SK-N-SH (cell line): ENCODE results near the gene UCN. TPM values are rescaled to one million over a fixed set of nuclear protein-coding genes. Genes with fewer than 3 reads are reported as not detected.

Source experiments
- EP300 ChIP-seq, 2 experiments: IDR thresholded peaks; 2 replicates each; pipeline versions ENCODE4 v1.4.0 to v1.6.1; 2012; ENCODE audit warnings: borderline replicate concordance in 1 of 2, low read depth in 1 of 2, low read length in 1 of 2
- EZH2phosphoT487 ChIP-seq: fragments of 200-600 bp; sonication (generic); IDR thresholded peaks from 2 replicates; pipeline ENCODE4 v1.6.1; 2017; ENCODE audit warnings: low read depth, mixed run types, mild to moderate bottlenecking, antibody characterized with exemption, moderate library complexity, borderline replicate concordance
- FOSL2 ChIP-seq: IDR thresholded peaks from 2 replicates; pipeline ENCODE4 v1.4.0; 2012; ENCODE audit warnings: low read depth, mild to moderate bottlenecking, moderate library complexity, borderline replicate concordance
- FOXJ3 ChIP-seq: sonication (generic); formaldehyde crosslinking; IDR thresholded peaks from 2 replicates; pipeline ENCODE4 v1.5.1; 2020; ENCODE audit warnings: mild to moderate bottlenecking, missing genetic modification reagents
- FOXM1 ChIP-seq: IDR thresholded peaks from 2 replicates; pipeline ENCODE4 v1.4.0; 2012; ENCODE audit warnings: low read depth, mild to moderate bottlenecking
- IRF3 ChIP-seq: fragments of 150-350 bp; IDR thresholded peaks from 2 replicates; pipeline ENCODE4 v1.6.1; 2016; ENCODE audit warnings: mild to moderate bottlenecking, low read depth, low read length
- MXI1 ChIP-seq: IDR thresholded peaks from 2 replicates; pipeline ENCODE4 v1.6.1; 2012; ENCODE audit warnings: mild to moderate bottlenecking, low read depth, low read length, improper control_type of control experiment
- NRF1 ChIP-seq: IDR thresholded peaks from 2 replicates; pipeline ENCODE4 v1.6.1; 2012; ENCODE audit warnings: low read depth, mild to moderate bottlenecking, low read length
- PBX3 ChIP-seq: IDR thresholded peaks from 2 replicates; pipeline ENCODE4; 2012
- POLR2AphosphoS5 ChIP-seq: IDR thresholded peaks from 2 replicates; pipeline ENCODE4 v1.6.1; 2012; ENCODE audit warnings: low read depth, low read length
- RAD21 ChIP-seq: IDR thresholded peaks from 2 replicates; pipeline ENCODE4 v1.6.1; 2012; ENCODE audit warnings: mild to moderate bottlenecking, low read length
- RCOR1 ChIP-seq: fragments of 150-350 bp; IDR thresholded peaks from 2 replicates; pipeline ENCODE4 v1.6.1; 2017; ENCODE audit warnings: antibody characterized with exemption, low read length
- SIN3A ChIP-seq: IDR thresholded peaks from 2 replicates; pipeline ENCODE4 v1.6.1; 2012; ENCODE audit warnings: low read depth, mild to moderate bottlenecking, low read length, moderate library complexity, borderline replicate concordance
- TAF1 ChIP-seq: IDR thresholded peaks from 2 replicates; pipeline ENCODE4 v1.6.1; 2012; ENCODE audit warnings: low read depth, mild to moderate bottlenecking, low read length, moderate library complexity, borderline replicate concordance
- TCF12 ChIP-seq: IDR thresholded peaks from 2 replicates; pipeline ENCODE4 v1.4.0; 2012
- TEAD4 ChIP-seq: IDR thresholded peaks from 2 replicates; pipeline ENCODE4 v1.4.0; 2012; ENCODE audit warnings: mild to moderate bottlenecking, borderline replicate concordance; ENCODE audit not compliant: insufficient read depth
- YY1 ChIP-seq: IDR thresholded peaks from 2 replicates; pipeline ENCODE4 v1.4.0; 2012; ENCODE audit warnings: low read depth, mild to moderate bottlenecking
- ZBTB33 ChIP-seq: IDR thresholded peaks from 2 replicates; pipeline ENCODE4 v1.4.0; 2012; ENCODE audit warnings: low read depth, borderline replicate concordance
- polyA plus RNA-seq, 3 experiments: library from polyadenylated mRNA; depleted of rRNA; stranded (reverse); fragments of >200 nt; gene quantifications; 2 replicates each; pipeline ENCODE4 v1.2.3, GENCODE V29; 2012
- TF ChIP-seq, protein P1 (sequence below): fragments of 200-600 bp; sonication (generic); IDR thresholded peaks from 2 replicates; pipeline ENCODE4 v1.6.1; 2017; ENCODE audit warnings: antibody characterized with exemption, mild to moderate bottlenecking, moderate library complexity
- TF ChIP-seq, protein P2 (sequence below): fragments of 150-350 bp; IDR thresholded peaks from 2 replicates; pipeline ENCODE4 v1.6.1; 2017; ENCODE audit warnings: antibody characterized with exemption, low read length, low read depth, borderline replicate concordance

Gene UCN
- polyA plus RNA-seq, 1 of the 3 experiments (the other 2 are of a cell fraction), result 2.8 TPM

DNA sequence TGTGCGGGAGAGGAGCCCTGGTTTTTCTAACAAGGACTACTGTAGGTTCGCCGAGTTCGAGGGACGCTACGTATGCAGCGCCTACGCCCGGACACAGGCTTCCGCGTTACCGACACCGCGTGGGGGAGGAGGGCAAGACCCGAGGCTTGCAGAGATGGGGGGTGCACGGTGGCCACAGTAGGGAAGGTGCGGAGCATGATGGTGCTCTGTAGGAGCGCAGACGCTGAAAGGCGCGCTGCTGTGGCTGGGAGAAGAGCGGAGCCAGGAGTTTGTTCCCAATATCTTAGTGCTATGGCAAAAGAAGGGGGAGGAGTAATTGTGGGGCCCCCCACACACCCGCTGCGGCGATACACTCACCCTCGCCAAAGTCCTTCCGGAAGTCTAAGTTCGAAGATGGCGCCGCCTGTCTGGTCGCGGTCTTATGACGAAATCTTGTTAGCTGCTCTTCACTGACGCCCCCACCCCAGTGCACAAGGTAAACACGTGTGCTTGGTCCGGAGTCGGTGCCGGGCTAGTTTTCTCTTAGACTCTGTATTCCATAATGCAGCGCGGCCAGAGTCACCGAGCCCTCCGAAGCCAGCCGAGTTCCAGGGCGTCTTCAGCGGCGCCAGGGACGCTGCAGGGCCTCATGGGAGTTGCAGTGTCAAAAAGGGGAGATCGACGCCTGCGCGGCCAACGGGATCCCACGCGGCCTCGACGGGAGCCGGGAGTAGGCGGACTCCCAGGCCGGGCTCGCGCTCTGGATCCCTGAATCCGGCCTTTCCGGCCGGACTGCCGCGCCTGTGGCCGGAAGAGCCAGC is 48.3 kb upstream of the UCN start, which contains the start of gene GTF3C2 (continued):
- peak; percentile 75 for TF ChIP-seq SIN3A
- TF ChIP-seq FOXM1, result no peak
- peak; percentile 37 for TF ChIP-seq FOXJ3 (CRISPR knock-in tag)
- TF ChIP-seq EZH2phosphoT487, result no peak
- peak in 1 of 2 experiments; percentile 24; a peak in 1 of 4 replicates for TF ChIP-seq EP300 (IDR thresholded peaks at IDR 0.05; ENCODE audit: borderline replicate concordance in 1 of 2, low read depth in 1 of 2, low read length in 1 of 2)
- no peak for TF ChIP-seq IRF3
- TF ChIP-seq, protein P1, sequence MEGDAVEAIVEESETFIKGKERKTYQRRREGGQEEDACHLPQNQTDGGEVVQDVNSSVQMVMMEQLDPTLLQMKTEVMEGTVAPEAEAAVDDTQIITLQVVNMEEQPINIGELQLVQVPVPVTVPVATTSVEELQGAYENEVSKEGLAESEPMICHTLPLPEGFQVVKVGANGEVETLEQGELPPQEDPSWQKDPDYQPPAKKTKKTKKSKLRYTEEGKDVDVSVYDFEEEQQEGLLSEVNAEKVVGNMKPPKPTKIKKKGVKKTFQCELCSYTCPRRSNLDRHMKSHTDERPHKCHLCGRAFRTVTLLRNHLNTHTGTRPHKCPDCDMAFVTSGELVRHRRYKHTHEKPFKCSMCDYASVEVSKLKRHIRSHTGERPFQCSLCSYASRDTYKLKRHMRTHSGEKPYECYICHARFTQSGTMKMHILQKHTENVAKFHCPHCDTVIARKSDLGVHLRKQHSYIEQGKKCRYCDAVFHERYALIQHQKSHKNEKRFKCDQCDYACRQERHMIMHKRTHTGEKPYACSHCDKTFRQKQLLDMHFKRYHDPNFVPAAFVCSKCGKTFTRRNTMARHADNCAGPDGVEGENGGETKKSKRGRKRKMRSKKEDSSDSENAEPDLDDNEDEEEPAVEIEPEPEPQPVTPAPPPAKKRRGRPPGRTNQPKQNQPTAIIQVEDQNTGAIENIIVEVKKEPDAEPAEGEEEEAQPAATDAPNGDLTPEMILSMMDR, result no peak
- TF ChIP-seq RAD21, result no peak
- TF ChIP-seq TCF12, result peak; percentile 50
- TF ChIP-seq ZBTB33, result peak; percentile 88
- TF ChIP-seq RCOR1, result no peak
- TF ChIP-seq, protein P2, sequence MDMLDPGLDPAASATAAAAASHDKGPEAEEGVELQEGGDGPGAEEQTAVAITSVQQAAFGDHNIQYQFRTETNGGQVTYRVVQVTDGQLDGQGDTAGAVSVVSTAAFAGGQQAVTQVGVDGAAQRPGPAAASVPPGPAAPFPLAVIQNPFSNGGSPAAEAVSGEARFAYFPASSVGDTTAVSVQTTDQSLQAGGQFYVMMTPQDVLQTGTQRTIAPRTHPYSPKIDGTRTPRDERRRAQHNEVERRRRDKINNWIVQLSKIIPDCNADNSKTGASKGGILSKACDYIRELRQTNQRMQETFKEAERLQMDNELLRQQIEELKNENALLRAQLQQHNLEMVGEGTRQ, result no peak; the same call in 1 of the 2 replicates
- TF ChIP-seq NRF1, result peak; percentile 77
- TF ChIP-seq TAF1, result peak; percentile 88
- TF ChIP-seq TEAD4, result 0 out of 2 replicates have a peak, but pooled peaks have one; percentile 18
- TF ChIP-seq YY1, result peak; percentile 96
- TF ChIP-seq MXI1, result peak; percentile 98
- TF ChIP-seq POLR2AphosphoS5, result no peak; the same call in 1 of the 2 replicates
- no peak; the same call in 1 of the 2 replicates for TF ChIP-seq FOSL2
- TF ChIP-seq PBX3, result peak; percentile 48
- TF ChIP-seq, all 33 proteins: peak for 17
